GDM1 (cell line): Measurements from ENCODE around the gene HEMGN.
"Not testable (repeated sequence)": the region's sequence is repeated elsewhere in the genome, so short reads cannot be mapped to it uniquely, and the experiment has no call there.

ENCODE experiments used
- DNase-seq: peaks from one replicate; lab custom pipeline; 2025; lab: John Stamatoyannopoulos, UW

Gene HEMGN

DNA sequence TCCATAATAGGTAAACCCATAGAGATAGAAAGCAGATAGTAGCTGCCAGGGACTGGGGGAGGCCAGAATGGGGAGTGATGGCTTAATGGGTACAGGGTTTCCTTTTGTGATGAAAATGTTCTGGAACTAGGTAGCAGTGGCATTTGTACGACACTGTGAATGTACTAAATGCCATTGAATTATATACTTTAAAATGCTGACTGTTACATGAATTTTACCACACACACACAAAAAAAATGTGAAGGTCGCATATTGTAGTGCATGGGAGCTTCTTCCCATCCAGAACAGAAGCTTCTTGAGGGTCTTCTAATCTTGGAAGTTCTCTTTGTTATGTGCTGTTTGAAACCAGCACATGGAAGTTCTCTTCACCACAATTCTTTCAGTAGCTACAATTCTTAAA, 25.3 kb upstream of the HEMGN start:
- DNase-seq: no peak

DNA sequence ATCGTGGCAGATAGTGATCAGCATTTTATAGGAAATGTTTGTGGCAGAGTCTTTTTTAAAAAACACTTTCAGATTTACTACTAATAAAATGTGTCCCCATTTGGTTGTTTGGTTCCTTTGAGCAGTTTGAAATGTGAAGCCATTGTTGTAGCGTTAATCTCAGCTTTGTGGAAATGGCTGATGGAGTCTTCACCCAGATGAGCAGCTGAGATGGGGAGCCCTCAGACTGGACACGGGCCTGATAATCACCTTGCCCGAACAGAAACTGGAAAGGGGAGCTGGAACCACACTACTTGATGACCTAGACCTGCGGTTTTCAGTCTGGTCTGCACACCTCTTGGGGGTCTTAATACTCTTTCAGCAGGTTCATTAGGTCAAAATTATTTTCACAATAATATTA, 24.6 kb upstream of the HEMGN start:
- DNase-seq: no peak

DNA sequence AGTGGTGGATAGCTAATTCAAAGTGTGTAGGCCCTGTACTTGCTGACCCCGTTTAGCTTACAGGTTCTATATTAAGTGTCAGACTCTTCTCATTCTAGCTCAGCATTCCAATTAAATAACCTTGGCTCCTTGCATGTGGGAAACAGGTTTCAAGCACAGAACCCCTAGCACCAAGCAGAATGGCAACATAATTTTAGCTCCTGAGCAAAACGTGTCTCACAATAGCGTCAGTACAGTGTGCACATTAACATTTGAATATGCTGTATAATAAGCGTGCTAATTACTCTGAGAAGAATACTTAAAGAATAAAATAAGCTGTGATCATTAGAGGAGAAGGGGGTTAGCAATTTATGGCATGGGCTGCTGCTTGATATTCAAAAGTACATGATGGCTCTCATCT, 24.2 kb upstream of the HEMGN start:
- DNase-seq: no peak

DNA sequence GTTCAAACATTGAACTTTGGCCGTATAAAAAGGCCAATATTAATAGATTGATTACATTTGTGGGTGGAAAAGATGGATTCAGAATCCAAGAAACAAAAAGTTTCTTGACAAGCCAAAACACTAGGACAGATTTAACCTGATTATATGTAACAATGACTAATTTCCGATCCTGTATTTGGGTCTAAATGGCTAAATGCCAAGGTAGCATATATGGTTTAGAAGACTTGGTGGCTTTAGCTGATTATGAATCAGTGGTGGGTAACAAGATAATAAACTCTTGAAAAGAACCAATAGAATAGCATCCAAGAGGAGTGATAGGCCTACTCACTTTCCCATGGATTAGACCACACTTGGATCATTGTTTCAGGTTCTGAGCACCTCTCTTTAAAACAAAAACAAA, 23.4 kb upstream of the HEMGN start:
- no peak for DNase-seq

DNA sequence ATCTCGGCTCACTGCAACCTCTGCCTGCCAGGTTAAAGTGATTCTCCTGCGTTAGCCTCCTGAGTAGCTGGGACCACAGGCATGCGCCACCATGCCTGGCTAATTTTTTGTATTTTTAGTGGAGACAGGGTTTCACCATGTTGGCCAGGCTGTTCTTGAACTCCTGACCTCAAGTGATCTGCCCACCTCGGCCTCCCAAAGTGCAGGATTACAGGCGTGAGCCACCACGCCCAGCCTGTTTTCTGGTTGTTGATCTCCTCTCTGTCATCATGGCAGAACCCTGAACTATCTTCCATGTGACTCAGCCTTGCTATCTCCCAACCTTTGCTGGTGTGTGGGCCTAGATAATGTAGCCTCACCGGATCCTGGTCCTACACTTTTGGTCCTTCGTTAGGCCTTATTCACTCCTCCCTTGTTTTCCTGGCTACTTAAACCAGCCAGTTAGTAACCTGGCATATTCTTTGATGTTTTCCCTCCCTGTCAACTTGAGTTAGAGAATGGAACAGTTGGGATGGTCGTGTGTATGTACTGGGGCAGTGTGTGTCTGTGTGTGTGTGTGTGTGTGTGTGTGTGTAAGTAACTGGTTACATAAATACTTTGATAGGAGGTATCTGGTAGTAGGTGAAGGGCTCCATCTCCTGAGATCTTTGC, 22.8 kb upstream of the HEMGN start:
- DNase-seq: not testable (repeated sequence)

DNA sequence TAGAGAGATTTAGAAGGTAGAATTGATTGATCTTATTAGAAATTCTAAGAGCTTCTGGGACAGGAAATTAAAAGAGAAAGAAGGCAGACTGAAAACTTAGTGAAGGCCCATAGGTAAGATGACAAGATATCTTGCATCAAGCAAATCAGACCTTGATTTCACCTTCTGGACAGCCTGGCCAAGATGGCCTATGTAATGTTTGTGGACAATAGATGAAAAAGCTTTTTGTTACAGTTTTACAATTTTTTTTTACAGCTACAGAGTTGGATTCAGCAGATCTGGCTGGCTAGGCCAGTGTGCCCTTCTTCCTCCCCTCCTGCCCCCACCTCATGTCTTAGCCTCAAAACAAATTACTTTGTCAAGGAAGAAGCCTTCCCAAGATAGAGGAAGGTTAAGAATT, 21.6 kb upstream of the HEMGN start:
- no peak for DNase-seq

DNA sequence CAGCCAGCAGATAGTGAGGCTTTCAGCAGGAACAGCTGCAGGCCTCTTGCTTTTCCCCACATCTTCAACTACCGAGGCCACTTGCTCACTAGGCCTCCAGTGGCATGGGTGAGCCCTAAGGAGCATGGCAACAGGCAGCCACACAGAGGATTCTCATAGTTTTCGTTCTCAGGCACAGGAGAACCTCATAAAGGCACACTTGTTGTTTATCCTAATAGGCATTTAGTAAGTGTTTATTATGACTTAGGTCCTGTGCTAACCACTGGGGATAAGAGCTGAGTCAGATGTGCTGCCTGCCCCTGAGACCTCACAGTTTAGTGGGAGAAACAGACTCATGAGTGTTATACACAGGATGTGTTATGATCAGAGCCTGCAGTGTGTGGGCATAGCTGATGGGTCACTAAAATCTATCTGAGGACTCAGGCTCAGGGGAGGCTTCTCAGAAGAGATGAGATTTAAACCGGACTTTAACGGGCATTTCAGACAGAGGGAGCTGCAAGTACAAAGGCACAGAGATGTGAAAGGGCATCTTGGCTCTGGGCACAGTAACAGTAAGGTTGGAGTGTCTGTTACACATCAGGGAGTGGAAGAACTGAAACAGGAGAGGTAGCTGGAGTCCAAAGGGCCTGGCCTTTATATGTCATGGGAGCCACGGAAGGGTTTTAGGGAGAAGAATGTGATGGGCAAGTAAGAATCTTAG, 21.0 kb upstream of the HEMGN start:
- no peak for DNase-seq

DNA sequence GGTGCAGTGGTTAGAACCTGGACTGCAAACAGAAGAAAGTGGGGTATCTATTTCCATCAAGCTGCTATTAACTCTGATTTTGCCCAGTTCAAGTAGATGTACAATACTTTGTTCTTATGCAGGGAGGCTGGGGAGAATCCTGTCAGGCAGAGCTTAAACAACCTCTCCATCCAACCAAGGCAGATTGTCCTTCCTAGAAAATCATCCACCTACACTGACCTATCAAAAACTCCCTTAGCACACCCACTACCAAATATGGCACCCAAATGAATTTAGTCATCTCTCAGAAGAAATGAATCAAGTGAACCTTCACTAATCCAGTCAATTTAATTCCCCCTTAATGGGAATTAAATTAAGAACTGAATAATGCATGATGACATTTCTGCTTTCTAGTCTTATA, 18.4 kb upstream of the HEMGN start:
- DNase-seq: no peak

DNA sequence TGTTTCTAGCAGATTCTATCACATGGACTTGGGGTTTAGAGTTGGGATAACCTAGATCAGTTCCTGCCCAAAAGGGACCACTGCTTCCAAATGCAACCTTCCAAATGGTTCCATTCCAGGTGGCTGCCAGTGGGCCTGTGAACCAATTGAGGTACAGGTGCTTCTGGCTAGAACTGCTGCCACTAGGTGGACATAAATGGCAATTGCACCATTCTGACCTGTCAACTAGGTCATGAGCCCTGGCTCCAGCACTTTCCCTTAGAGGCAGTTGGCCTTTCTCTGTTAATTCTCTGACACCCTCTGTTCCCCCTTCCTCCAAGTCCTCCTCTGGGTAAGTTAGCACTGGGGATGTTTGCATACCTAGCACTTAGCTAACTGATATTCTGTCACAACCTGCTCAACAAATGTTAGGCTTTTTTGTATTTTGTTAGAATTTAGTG, 16.6 kb upstream of the HEMGN start:
- peak; percentile 73 for DNase-seq

DNA sequence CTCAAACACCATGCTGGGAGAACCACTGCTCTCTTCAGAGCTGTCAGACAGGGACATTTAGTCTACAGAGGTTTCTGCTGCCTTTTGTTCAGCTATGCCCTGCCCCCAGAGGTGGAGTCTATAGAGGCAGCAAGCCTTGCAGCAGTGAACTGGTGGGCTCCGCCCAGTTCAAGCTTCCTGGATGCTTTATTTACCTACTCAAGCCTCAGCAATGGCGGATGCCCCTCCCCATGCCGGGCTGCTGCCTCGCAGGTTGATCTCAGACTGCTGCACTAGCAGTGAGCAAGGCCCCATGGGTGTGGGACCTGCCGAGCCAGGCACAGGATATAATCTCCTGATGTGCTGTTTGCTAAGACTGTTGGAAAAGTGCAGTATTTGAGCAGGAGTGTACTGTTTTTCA, 12.9 kb upstream of the HEMGN start:
- DNase-seq: not testable (repeated sequence)

DNA sequence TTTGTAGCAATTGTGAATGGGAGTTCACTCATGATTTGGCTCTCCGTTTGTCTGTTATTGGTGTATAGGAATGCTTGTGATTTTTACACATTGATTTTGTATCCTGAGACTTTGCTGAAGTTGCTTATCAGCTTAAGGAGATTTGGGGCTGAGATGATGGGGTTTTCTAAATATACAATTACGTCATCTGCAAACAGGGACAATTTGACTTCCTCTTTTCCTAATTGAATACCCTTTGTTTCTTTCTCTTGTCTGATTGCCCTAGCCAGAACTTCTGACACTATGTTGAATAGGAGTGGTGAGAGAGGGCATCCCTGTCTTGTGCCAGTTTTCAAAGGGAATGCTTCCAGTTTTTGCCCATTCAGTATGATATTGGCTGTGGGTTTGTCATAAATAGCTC, 9.1 kb upstream of the HEMGN start:
- DNase-seq: not testable (repeated sequence)

DNA sequence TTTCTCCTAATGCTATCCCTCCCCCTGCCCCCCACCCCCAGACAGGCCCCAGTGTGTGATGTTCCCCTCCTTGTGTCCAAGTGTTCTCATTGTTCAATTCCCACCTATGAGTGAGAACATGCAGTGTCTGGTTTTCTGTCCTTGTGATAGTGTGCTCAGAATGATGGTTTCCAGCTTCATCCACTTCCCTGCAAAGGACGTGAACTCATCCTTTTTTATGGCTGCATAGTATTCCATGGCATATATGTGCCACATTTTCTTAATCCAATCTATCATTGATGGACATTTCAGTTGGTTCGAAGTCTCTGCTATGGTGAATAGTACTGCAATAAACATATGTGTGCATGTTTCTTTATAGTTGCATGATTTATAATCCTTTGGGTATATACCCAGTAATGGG, 7.5 kb upstream of the HEMGN start:
- not testable (repeated sequence) for DNase-seq

DNA sequence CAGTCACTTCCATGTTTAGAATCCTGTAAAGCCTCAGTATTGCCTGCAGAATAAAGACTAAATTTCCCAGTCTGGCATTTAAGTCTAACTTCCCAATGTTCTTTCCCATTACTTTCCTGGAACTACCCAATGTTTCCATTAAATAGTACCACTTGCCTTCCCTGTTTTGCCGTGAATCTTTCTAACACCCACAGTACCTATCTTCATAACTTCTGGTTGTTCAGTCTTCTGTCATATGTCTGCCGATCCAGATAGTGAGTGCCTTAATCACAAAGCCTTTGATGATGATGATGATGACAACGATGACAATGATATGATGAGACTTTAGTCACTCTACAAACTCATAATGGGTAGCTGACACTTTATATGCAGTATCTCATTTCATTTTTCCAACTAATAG, 6.6 kb upstream of the HEMGN start:
- no peak for DNase-seq

DNA sequence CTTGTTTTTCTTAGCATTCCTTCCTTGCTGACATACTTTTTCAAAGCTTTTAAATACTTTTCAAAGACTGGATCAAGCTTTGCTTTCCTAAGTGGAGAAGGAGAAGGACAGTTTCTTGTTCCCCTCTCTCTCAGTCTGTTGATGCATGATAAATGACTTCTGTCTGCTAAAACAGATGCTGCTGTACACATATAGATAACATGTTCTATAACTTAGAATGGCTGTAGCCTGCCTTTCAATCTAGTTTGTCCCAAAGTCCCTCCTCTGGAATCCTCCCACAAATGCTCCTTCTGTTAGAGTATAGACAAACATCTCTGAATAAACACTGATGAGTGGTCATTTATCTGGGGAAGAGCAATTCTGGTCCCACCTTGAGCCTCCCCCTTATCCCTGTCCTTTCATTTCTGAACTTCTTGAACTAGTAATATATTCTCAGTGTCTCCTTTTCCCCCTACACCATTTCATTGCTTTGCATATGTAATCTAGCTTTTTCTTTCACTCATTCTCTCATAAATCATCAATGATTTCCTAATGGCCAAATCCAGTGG, 5.4 kb upstream of the HEMGN start:
- DNase-seq: peak; percentile 26

DNA sequence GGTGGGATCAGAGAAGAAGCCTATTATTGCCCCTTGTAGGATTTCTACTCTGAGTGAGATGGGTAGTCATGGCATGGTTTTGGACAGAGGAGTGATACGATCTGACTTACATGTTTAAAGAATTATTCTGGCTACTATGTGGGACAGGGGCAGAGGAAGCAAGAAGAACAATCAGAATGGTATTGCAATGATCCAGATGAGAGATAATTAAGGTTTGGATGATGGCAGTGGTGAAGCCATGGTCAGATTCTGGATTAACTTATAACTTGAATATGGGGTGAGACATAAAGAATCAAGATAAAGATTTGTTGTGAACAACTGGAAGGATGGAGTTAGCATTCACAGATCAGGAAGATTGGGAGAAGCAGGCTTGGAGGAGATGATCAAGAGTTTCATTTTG, 3.4 kb upstream of the HEMGN start:
- no peak for DNase-seq

DNA sequence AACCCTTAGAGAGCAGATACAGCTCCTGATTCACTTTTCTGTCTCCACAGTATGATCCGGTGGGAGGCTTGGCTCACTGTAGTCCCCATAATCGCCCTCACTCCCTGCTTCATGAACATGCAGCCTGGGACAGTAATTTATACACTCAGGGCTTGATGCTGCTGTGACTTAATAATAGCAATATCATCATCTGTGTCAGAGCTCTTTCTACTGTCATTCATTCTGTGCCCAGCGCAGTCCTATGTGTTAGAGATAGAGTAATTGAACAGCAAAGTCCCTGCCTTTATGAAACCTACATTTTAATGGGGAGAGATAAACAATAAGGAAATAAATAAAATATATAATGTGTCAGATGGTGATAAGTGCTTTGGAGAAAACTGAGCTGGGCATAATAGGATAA, 2.8 kb upstream of the HEMGN start:
- no peak for DNase-seq

DNA sequence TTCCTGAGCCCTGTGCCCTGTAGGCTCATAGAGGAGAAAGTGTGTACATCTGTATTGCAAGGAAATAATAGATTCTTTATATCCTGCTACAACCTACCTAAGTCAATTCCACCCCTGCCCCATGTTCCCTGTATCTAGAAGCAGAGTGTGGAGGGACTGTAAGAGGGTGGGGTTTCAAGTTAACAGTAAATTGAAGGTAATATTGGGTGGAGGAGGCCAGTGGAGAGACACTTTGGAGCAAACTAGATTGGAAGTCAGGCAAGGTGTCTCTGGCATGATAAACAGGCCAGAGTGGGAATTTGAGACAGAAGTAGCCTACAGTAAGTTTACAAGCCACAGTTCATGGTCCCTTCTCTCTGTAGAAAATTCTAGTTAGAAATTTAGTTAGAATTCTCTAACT, 2.3 kb upstream of the HEMGN start:
- DNase-seq: no peak

DNA sequence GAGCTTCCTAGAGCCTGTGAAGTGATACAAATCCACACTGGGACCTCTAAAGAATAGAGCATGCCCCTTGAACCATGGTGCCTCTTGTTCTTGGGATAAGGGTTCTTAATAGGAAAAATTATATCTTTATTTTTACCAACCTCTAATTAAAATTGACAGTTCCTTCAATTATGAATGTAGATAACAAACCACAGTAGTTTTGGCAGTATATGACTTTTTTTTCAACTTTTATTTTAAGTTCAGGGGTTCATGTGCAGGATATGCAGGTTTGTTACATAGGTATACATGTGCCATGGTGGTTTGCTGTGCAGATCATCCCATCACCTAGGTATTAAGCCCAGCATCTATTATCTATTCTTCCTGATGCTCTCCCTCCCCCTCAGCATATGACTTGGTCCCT, 974 bp downstream of the HEMGN start:
- DNase-seq: no peak

DNA sequence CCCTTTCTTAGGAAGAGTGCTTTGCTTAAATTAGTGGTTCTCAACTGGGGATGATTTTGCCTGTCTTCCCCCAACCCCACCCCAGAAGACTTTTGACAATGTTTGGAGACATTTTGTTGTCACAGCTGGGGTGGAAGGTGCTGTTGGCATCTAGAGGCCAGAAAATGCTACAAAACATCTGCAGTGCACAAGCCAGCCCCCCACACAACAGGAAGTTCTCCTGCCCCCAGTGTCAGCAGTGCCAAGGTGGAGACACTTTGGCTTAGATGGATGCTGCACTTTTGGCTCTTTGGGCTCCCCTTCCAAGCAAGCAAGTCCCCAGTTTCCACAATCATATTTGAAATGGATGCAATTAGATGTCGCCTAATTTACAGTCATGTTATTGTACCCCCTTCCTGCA, 2.7 kb downstream of the HEMGN start:
- no peak for DNase-seq

DNA sequence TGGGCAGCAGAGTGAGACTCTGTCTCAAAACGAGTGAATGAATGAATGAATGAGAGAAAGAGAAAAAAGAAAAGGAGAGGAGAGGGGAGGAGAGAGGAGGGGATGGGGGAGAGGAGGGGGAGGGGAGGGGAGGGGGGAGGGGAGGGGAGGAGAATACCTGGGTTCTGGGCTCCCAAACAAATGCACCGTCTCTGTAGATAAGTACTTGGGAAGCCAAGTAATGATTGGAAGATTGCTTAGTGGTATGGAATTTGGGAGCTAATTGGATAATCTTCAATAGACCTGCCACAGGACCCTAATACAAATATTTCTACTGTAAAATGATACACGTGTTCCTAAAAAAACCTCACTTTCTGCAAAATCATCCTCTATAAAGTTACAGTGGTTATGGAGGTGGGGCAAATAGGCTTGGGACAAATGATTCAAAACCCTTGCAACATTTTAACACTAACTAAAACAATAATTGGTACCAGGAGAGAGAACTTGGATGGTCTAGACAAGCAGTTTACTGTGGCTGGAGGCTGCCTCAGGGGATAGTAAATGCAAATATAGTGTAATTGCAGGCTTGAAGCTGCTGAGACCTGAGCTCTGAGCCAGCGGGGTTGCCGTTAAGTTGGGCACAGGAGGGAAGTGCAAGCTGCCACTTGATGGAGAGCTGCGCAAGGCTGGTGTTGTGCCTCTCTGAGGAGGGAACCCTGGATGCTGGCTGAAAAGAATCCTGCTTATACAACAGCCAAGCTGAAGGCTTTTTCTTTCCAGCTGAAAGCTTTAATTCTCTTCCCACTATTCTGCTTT, 3.5 kb downstream of the HEMGN start:
- peak; percentile 23 for DNase-seq

DNA sequence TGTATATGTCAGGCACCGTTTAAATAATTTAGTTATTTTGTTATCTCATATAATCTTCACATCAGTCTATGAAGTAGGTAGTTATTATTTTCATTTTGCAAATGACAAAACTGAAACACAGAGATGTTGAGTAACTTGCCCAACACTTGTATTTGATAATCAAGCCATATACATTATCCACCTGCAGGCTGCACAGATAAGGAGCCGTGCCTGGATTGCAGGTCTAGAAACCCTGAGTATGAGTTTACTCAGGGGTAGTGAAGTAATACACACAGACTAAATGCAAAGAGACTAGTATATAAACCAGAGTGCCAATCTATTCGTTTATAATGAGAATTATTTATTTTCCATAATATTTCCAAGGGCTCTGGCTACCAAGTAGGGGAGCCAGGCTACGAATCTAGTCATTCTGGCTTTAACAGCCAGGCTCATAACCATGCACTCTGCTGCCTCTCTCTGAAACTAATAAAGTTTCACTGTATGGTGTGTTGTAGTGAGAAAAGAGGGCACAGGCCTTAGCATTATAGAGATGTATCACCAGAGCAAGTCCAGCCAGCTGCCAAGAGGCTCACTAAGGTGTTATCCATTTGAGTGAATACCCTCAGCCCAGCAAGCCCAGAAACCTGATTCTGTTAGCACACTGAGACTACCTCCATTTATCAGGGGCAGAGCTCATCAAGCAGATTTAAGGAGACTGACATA, 4.5 kb downstream of the HEMGN start:
- no peak for DNase-seq

DNA sequence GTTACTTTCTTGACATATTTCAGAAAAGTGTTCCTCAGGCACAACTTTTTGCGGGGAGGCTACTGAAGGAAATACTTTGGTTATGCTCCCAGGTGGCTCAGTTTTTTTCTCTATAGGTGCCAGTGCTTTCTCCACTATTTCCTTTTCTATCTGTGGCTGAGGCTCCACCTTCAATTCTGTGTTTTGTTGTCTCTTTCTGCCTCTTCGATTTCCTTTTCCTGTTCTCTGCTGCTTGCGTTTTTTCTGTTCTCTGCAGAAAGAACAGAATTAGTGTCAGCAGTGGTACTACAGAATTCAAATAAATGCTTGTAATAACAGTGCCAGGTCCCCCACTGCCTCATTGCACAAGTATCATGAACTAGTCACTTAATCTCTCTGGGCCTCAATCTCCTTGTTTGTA, 7.0 kb downstream of the HEMGN start:
- DNase-seq: no peak
